ACHN (cell line): ENCODE data around the gene CBLB.
A peak's percentile ranks its signal among the peaks of the same experiment; 100 is the strongest.

Source experiments
- DNase-seq: peaks from one replicate; pipeline ENCODE4 v3.0.0-alpha.2; 2015
- in situ Hi-C: cut with HindIII; loops from 2 replicates; pipeline ENCODE4 v1.10.0; 2017; ENCODE audit warnings: low sequenced_read_pairs, low pct_ligation_motif_present, low pct_unique_long_range_greater_than_20kb

CBLB gene

GRCh38 chr3:105868742-105869530, at the start of gene CBLB:
CBLB (minus strand) TSS chr3:105869012; CDS start chr3:105867577, 1,435 bp downstream.
- in situ Hi-C loops: no loop called here
- peak; percentile 92 for DNase-seq

- no peak for DNase-seq
- in situ Hi-C loops: no loop called here
Measured at GRCh38 chr3:105916767-105917166, 48.0 kb upstream of the CBLB start.

GRCh38 chr3:105915524-105915923, 46.7 kb upstream of the CBLB start:
- in situ Hi-C loops: no loop called here
- no peak for DNase-seq

GRCh38 chr3:105913616-105914015, 44.8 kb upstream of the CBLB start:
- in situ Hi-C loops: no loop called here

GRCh38 chr3:105912891-105913290, 44.1 kb upstream of the CBLB start:
- in situ Hi-C loops: no loop called here
- no peak for DNase-seq

More at GRCh38 chr3:105913616-105914015, 44.8 kb upstream of the CBLB start:
- DNase-seq: no peak

- in situ Hi-C loops: no loop called here
- DNase-seq: no peak
Measured at GRCh38 chr3:105911496-105911895, 42.7 kb upstream of the CBLB start.

GRCh38 chr3:105907777-105908176, 39.0 kb upstream of the CBLB start:
- no peak for DNase-seq
- in situ Hi-C loops: no loop called here

GRCh38 chr3:105906836-105907235, 38.0 kb upstream of the CBLB start:
- in situ Hi-C loops: no loop called here
- no peak for DNase-seq

- in situ Hi-C loops: no loop called here
- no peak for DNase-seq
Measured at GRCh38 chr3:105906345-105906744, 37.5 kb upstream of the CBLB start.

- DNase-seq: no peak
- in situ Hi-C loops: no loop called here
Measured at GRCh38 chr3:105905328-105905727, 36.5 kb upstream of the CBLB start.

GRCh38 chr3:105904678-105905284, 36.0 kb upstream of the CBLB start:
- in situ Hi-C loops: no loop called here
- no peak for DNase-seq

GRCh38 chr3:105904251-105904650, 35.4 kb upstream of the CBLB start:
- in situ Hi-C loops: no loop called here
- DNase-seq: no peak

- no peak for DNase-seq
- in situ Hi-C loops: no loop called here
Measured at GRCh38 chr3:105899516-105899915, 30.7 kb upstream of the CBLB start.

- in situ Hi-C loops: no loop called here
- DNase-seq: no peak
Measured at GRCh38 chr3:105891101-105891500, 22.3 kb upstream of the CBLB start.

GRCh38 chr3:105888621-105889579, 20.1 kb upstream of the CBLB start:
- no peak for DNase-seq
- in situ Hi-C loops: no loop called here

- no peak for DNase-seq
- in situ Hi-C loops: no loop called here
Measured at GRCh38 chr3:105885256-105885655, 16.4 kb upstream of the CBLB start.

- no peak for DNase-seq
- in situ Hi-C loops: no loop called here
Measured at GRCh38 chr3:105883798-105884377, 15.1 kb upstream of the CBLB start.

GRCh38 chr3:105880681-105881290, 12.0 kb upstream of the CBLB start:
- DNase-seq: no peak
- in situ Hi-C loops: no loop called here
